Muscle layer of colon (tissue), 2 donors: Measurements from ENCODE around the gene SPINK14.

Experiments used
- H3K27ac ChIP-seq: one replicate; pipeline ENCODE4 v1.7.0; 2013; ENCODE audit warnings: low read depth, mild to moderate bottlenecking, low read length, moderate library complexity
- H3K27me3 ChIP-seq, 2 donors: one replicate each; pipeline ENCODE4 v1.7.0; 2013; ENCODE audit warnings: low read length in 2 of 2, mild to moderate bottlenecking in 2 of 2; ENCODE audit not compliant: insufficient read depth in 2 of 2, control insufficient read depth in 1 of 2
- H3K36me3 ChIP-seq: one replicate; pipeline ENCODE4 v1.7.0; 2013; ENCODE audit warnings: mild to moderate bottlenecking, low read length; ENCODE audit not compliant: insufficient read depth
- H3K4me1 ChIP-seq: one replicate; pipeline ENCODE4 v1.7.0; 2013; ENCODE audit warnings: mild to moderate bottlenecking, low read length; ENCODE audit not compliant: insufficient read depth
- H3K4me3 ChIP-seq, 2 donors: one replicate each; pipeline ENCODE4 v1.7.0; 2013; ENCODE audit warnings: low read length in 2 of 2, low read depth in 1 of 2, mild to moderate bottlenecking in 1 of 2, moderate library complexity in 1 of 2
- H3K9ac ChIP-seq: one replicate; pipeline ENCODE4 v1.7.0; 2013; ENCODE audit warnings: low read length
- H3K9me3 ChIP-seq: one replicate; pipeline ENCODE4 v1.7.0; 2013; ENCODE audit warnings: mild to moderate bottlenecking, low read length
- donor health status: abdominal sarcoma.
- donor health status: Adenocarcinoma of cecum.

Gene SPINK14

GRCh38 chr5:148202531-148203203 lies 34.3 kb downstream of the SPINK14 start, which contains the start of gene SPINK6:
Gene SPINK6 (plus strand): TSS chr5:148203042. CDS start chr5:148203097, 55 bp downstream.
- H3K27ac ChIP-seq, result no peak within 1 kb of the TSS
- no peaks in the 10 kb centered on the region for H3K27me3 ChIP-seq
- H3K4me1 ChIP-seq, result no peaks in the 10 kb centered on the region
- H3K9me3 ChIP-seq, result no peaks in the 10 kb centered on the region
- no peaks in the 10 kb centered on the region for H3K36me3 ChIP-seq
- no peak within 1 kb of the TSS for H3K9ac ChIP-seq
- no peak within 1 kb of the TSS for H3K4me3 ChIP-seq

GRCh38 chr5:148205044-148205806 lies 36.9 kb downstream of the SPINK14 start:
- Histone ChIP-seq H3K27me3 (no peaks in the 10 kb centered on the region), H3K9me3 (no peaks in the 10 kb centered on the region), H3K36me3 (no peaks in the 10 kb centered on the region), H3K9ac (no peak overlapping the region), H3K27ac (no peak overlapping the region), H3K4me3 (no peak overlapping the region), H3K4me1 (no peaks in the 10 kb centered on the region)

GRCh38 chr5:148205865-148206264 lies 37.5 kb downstream of the SPINK14 start:
- Histone ChIP-seq H3K9ac (no peak overlapping the region), H3K27ac (no peak overlapping the region), H3K4me3 (no peak overlapping the region), H3K4me1 (no peaks in the 10 kb centered on the region), H3K27me3 (no peaks in the 10 kb centered on the region), H3K36me3 (no peaks in the 10 kb centered on the region), H3K9me3 (no peaks in the 10 kb centered on the region)

- Histone ChIP-seq H3K27me3 (no peaks in the 10 kb centered on the region), H3K4me1 (no peaks in the 10 kb centered on the region), H3K4me3 (no peak overlapping the region), H3K27ac (no peak overlapping the region), H3K36me3 (no peaks in the 10 kb centered on the region), H3K9me3 (no peaks in the 10 kb centered on the region), H3K9ac (no peak overlapping the region)
Observed at GRCh38 chr5:148206620-148207019, 38.3 kb downstream of the SPINK14 start.

GRCh38 chr5:148208226-148208625 lies 39.9 kb downstream of the SPINK14 start:
- no peaks in the 10 kb centered on the region for H3K9me3 ChIP-seq
- no peaks in the 10 kb centered on the region for H3K4me1 ChIP-seq
- no peak overlapping the region for H3K27ac ChIP-seq
- H3K27me3 ChIP-seq, result no peaks in the 10 kb centered on the region
- no peak overlapping the region for H3K9ac ChIP-seq
- H3K4me3 ChIP-seq, result no peak overlapping the region
- H3K36me3 ChIP-seq, result no peaks in the 10 kb centered on the region

- H3K4me1 ChIP-seq, result no peaks in the 10 kb centered on the region
- H3K4me3 ChIP-seq, result no peak overlapping the region
- H3K9me3 ChIP-seq, result no peaks in the 10 kb centered on the region
- no peak overlapping the region for H3K27ac ChIP-seq
- no peak overlapping the region for H3K9ac ChIP-seq
- H3K27me3 ChIP-seq, result no peaks in the 10 kb centered on the region
- H3K36me3 ChIP-seq, result no peaks in the 10 kb centered on the region
Observed at GRCh38 chr5:148209151-148209770, 40.9 kb downstream of the SPINK14 start.

GRCh38 chr5:148214665-148215185 lies 46.4 kb downstream of the SPINK14 start:
- H3K9ac ChIP-seq, result no peak overlapping the region
- H3K4me3 ChIP-seq, result no peak overlapping the region
- no peaks in the 10 kb centered on the region for H3K4me1 ChIP-seq
- H3K27me3 ChIP-seq, result no peaks in the 10 kb centered on the region
- H3K27ac ChIP-seq, result no peak overlapping the region
- no peaks in the 10 kb centered on the region for H3K36me3 ChIP-seq
- H3K9me3 ChIP-seq, result no peaks in the 10 kb centered on the region

GRCh38 chr5:148221508-148221907 lies 53.2 kb downstream of the SPINK14 start:
- Histone ChIP-seq H3K4me3 (no peak overlapping the region), H3K4me1 (peaks cover 8% of the 10 kb centered on the region), H3K36me3 (no peaks in the 10 kb centered on the region), H3K9ac (no peak overlapping the region), H3K27ac (no peak overlapping the region), H3K27me3 (no peaks in the 10 kb centered on the region), H3K9me3 (no peaks in the 10 kb centered on the region)

GRCh38 chr5:148224117-148224742 lies 55.9 kb downstream of the SPINK14 start:
- Histone ChIP-seq H3K36me3 (no peaks in the 10 kb centered on the region), H3K27me3 (no peaks in the 10 kb centered on the region), H3K9me3 (no peaks in the 10 kb centered on the region), H3K4me1 (peaks cover 8% of the 10 kb centered on the region), H3K9ac (no peak overlapping the region), H3K27ac (no peak overlapping the region), H3K4me3 (no peak overlapping the region)
